Caco-2 (cell line): ENCODE results near the gene MAPK13. TPM values are rescaled to one million over a fixed set of nuclear protein-coding genes. Genes with fewer than 3 reads are reported as not detected.

Source experiments
- BruUV-seq: library from RNA; stranded (reverse); fragments of 400-500 nt; replicated peaks from 2 replicates; lab custom pipeline; 2021; lab: Mats Ljungman, UMichigan
- CTCF ChIA-PET: fragments of 300-600 bp; sonication (Branson Sonifier 250); formaldehyde crosslinking; loops from one replicate; lab custom pipeline; 2022; ENCODE audit warnings: antibody characterized with exemption; lab: Charles Lee
- POLR2A ChIA-PET: fragments of 300-600 bp; sonication (Branson Sonifier 250); formaldehyde crosslinking; loops from one replicate; lab custom pipeline; 2022; ENCODE audit warnings: antibody characterized with exemption; lab: Charles Lee
- DNase-seq, 2 experiments: peaks; one replicate each; pipeline versions ENCODE4 v3.0.0 to v3.0.0-alpha.2; 2020 to 2022
- H3K27me3 ChIP-seq: replicated peaks from 2 replicates; pipeline ENCODE4 v1.6.0; 2011; ENCODE audit warnings: low read length; ENCODE audit not compliant: control insufficient read depth, insufficient read depth
- H3K36me3 ChIP-seq: 2 replicates; pipeline ENCODE4 v1.5.1; 2011; ENCODE audit warnings: low read length; ENCODE audit not compliant: control insufficient read depth, insufficient read depth
- H3K4me1 ChIP-seq: fragments of 250-450 bp; sonication (Bioruptor Pico); 2 replicates; pipeline ENCODE4 v1.5.1; 2020; ENCODE audit warnings: mild to moderate bottlenecking
- H3K4me3 ChIP-seq: 2 replicates; pipeline ENCODE4 v1.5.1; 2011; ENCODE audit warnings: low read depth, mild to moderate bottlenecking, control low read depth, low read length
- H3K9me3 ChIP-seq: fragments of 250-450 bp; sonication (Bioruptor Pico); 2 replicates; pipeline ENCODE4 v1.5.1; 2020; ENCODE audit warnings: mild to moderate bottlenecking, moderate library complexity
- H3K27ac Mint-ChIP-seq: one replicate; pipeline ENCODE4 v1.8.0; 2022; ENCODE audit warnings: mixed read lengths; ENCODE audit not compliant: unreplicated experiment
- H3K27me3 Mint-ChIP-seq: one replicate; pipeline ENCODE4 v1.8.0; 2022; ENCODE audit warnings: mixed read lengths; ENCODE audit not compliant: insufficient read depth, unreplicated experiment
- H3K36me3 Mint-ChIP-seq: one replicate; pipeline ENCODE4 v1.8.0; 2022; ENCODE audit warnings: mild to moderate bottlenecking, mixed read lengths; ENCODE audit not compliant: insufficient read depth, unreplicated experiment
- H3K4me1 Mint-ChIP-seq: one replicate; pipeline ENCODE4 v1.8.0; 2022; ENCODE audit warnings: low read depth, mixed read lengths; ENCODE audit not compliant: unreplicated experiment
- H3K4me3 Mint-ChIP-seq: one replicate; pipeline ENCODE4 v1.8.0; 2022; ENCODE audit warnings: mild to moderate bottlenecking, moderate library complexity, mixed read lengths; ENCODE audit not compliant: unreplicated experiment
- H3K9me3 Mint-ChIP-seq: one replicate; pipeline ENCODE4 v1.8.0; 2022; ENCODE audit warnings: mixed read lengths; ENCODE audit not compliant: unreplicated experiment
- intact Hi-C: fragments of 100-400 bp; cut with micrococcal nuclease; formaldehyde crosslinking; loops from one replicate; pipeline ENCODE4 v1.10.0; 2022; ENCODE audit not compliant: unreplicated experiment
- total RNA-seq: library from RNA; stranded (reverse); gene quantifications from 2 replicates; pipeline ENCODE4 v1.2.3, GENCODE V29; 2022
- TF ChIP-seq, protein P1 (sequence below), 2 experiments: fragments of 200-600 bp in 1 of 2; IDR thresholded peaks; 1 replicate in 1 of 2; 2 replicates in 1 of 2; pipeline versions ENCODE4 v1.5.1 to v1.8.0; 2011 to 2022; ENCODE audit warnings: antibody characterized with exemption in 1 of 2, control low read depth in 1 of 2, inconsistent platforms in 1 of 2, low read depth in 1 of 2, low read length in 1 of 2, mild to moderate bottlenecking in 1 of 2, moderate library complexity in 1 of 2; ENCODE audit not compliant: insufficient read depth in 1 of 2, severe bottlenecking in 1 of 2, unreplicated experiment in 1 of 2

Gene MAPK13
- total RNA-seq, 1 experiment from 2014 or later: 45.7 TPM

DNA sequence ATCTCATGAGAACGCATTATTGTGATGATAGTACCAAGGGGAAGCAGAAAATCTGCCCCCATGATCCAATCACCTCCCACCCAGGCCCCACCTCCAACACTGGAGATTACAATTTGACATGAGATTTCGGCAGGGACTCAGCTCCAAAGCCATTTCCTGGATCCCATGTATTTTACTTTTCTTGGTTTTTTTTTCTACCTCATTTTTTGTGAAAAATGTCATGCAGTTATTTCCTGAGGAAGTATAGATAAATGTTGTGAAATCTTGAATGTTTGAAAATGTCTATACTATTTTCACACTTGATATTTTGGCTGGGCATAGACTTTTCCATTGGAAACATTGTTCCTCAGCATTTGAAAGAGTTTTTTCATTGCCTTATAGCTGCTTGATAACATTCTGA lies 57.1 kb downstream of the MAPK13 start:
- no peaks in the 10 kb centered on the region for H3K9me3 Mint-ChIP-seq
- CTCF ChIA-PET: no interaction called here
- H3K27ac Mint-ChIP-seq: no peak overlapping the region

More for the DNA sequence above, 57.1 kb downstream of the MAPK13 start:
- TF ChIP-seq, protein P1, sequence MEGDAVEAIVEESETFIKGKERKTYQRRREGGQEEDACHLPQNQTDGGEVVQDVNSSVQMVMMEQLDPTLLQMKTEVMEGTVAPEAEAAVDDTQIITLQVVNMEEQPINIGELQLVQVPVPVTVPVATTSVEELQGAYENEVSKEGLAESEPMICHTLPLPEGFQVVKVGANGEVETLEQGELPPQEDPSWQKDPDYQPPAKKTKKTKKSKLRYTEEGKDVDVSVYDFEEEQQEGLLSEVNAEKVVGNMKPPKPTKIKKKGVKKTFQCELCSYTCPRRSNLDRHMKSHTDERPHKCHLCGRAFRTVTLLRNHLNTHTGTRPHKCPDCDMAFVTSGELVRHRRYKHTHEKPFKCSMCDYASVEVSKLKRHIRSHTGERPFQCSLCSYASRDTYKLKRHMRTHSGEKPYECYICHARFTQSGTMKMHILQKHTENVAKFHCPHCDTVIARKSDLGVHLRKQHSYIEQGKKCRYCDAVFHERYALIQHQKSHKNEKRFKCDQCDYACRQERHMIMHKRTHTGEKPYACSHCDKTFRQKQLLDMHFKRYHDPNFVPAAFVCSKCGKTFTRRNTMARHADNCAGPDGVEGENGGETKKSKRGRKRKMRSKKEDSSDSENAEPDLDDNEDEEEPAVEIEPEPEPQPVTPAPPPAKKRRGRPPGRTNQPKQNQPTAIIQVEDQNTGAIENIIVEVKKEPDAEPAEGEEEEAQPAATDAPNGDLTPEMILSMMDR (IDR thresholded peaks at IDR 0.05; ENCODE audit: insufficient read depth in 1 of 2, low read depth in 1 of 2, low read length in 1 of 2, severe bottlenecking in 1 of 2, unreplicated experiment in 1 of 2): no peak
- no peaks in the 10 kb centered on the region for H3K9me3 ChIP-seq
- Mint-ChIP-seq H3K36me3 (no peaks in the 10 kb centered on the region), H3K4me1 (no peaks in the 10 kb centered on the region), H3K4me3 (no peak overlapping the region), H3K27me3 (no peaks in the 10 kb centered on the region)
- BruUV-seq: no TSS peak
- H3K4me3 ChIP-seq: no peak overlapping the region
- POLR2A ChIA-PET: no interaction called here
- intact Hi-C loops: no loop called here
- H3K27me3 ChIP-seq: no peaks in the 10 kb centered on the region
- no peaks in the 10 kb centered on the region for H3K36me3 ChIP-seq
- H3K4me1 ChIP-seq: no peaks in the 10 kb centered on the region
- DNase-seq: no peak

Other genes with a start within 250 kb of the MAPK13 start
- 114 and 124 TPM in 2 replicates for gene SRPK1, start 209.4 kb upstream of the MAPK13 start, total RNA-seq
- 1.4 and 1.8 TPM in 2 replicates for gene SLC26A8, start 105.9 kb upstream of the MAPK13 start, total RNA-seq
- gene MAPK14, start 102.7 kb upstream of the MAPK13 start, total RNA-seq: 69.3 and 72.0 TPM in 2 replicates
- gene BRPF3, start 66.2 kb downstream of the MAPK13 start, total RNA-seq: 41.4 and 44.4 TPM in 2 replicates
- gene PNPLA1, start 139.5 kb downstream of the MAPK13 start, total RNA-seq: 0.19 and 0.25 TPM in 2 replicates
- gene BNIP5, start 206.4 kb downstream of the MAPK13 start, total RNA-seq: 0.50 and 0.53 TPM in 2 replicates